GM03348 (cell line): ENCODE data around the gene CELSR1.
"Not testable (repeated sequence)": the region's sequence is repeated elsewhere in the genome, so short reads cannot be mapped to it uniquely, and the experiment has no call there.

Experiments
- DNase-seq: peaks from one replicate; pipeline ENCODE4 v3.0.0; 2012; ENCODE audit warnings: low spot score

The CELSR1 gene

DNA sequence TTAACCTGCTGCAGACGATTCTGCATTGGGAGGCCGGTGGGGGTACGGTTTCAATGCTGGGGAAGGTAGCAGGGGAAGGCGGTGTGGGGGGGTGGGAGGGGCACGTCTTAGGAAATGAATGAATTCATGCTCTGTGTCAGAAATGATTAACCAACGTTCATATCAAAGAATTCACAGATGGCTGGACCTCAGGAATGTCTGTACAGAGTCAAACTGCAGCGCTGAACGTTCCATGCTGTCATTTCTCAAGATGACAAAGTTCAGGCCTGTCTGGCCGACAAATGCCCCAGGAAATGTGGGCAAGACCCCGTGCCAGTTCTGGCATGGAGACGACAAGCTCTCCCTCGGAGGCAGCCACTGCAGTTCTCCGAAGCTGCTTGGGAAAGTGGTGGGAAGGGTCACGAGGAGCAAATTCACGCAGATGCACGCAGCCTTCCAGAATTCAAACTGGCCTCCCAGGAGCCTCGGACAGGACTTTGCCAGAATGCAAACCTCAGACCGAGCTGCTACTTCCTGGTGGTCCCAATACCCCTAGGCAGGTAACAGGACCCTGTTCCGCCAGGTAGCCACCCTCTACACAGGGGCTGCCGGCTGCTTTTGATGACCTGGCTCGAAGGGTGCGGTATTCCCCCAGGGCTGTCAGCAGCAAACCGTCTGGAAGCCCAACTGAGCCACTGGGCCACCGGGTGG lies 120.4 kb downstream of the CELSR1 start:
- peak; percentile 80 for DNase-seq

DNA sequence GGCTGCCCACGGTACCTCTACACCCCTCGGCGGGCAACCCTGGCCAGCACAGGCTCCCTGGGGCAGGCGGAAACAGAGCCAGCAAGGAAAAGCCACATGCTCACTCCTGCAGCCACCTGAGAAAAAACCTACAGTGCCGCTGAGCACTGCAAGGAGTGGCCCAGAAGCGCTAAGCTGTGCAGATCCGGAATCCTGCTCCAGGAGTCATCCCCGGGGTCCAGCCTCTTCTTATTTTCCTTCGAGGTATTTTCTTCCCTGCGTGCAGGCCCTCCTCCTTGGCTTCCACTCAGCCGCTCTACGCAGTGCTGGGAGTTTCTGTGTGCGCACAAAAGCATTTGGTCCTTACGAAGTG lies 120.9 kb downstream of the CELSR1 start:
- DNase-seq, result peak; percentile 74

DNA sequence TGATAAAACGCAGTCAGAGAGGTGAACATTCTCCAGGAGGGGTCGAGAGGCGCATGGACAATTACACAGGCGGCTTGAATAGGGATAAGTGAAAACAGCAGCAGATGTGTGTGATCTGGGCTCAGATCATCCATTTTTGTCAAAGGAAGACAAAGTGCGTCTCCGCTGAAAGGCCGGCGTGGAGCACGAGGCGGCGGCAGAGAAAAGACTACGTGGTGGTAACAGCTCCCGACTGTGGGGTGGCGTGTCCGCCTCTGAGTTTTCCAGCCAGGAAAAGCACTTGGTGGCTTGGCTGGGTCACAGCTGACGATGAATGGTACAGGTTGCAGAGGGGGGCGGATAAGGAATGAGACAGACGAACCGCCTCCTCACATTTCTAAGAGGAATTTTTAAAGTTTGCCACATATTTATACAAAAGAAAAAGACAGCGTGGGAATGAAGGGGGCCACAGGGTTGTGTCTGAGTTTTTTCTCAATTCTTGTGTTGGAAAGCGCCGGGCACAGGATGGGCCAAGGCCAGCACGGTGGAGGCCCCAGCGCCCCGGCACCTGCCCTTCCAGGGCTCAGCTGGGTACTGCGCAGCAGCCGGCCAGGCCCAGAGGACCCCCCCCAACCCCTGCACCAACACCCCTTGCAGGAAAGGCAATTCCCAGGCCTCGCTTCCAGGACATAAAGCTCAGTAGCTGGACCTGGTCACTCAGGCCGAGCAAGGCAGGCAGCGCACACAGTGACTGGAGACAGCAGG lies 121.5 kb downstream of the CELSR1 start:
- peak; percentile 87 for DNase-seq

DNA sequence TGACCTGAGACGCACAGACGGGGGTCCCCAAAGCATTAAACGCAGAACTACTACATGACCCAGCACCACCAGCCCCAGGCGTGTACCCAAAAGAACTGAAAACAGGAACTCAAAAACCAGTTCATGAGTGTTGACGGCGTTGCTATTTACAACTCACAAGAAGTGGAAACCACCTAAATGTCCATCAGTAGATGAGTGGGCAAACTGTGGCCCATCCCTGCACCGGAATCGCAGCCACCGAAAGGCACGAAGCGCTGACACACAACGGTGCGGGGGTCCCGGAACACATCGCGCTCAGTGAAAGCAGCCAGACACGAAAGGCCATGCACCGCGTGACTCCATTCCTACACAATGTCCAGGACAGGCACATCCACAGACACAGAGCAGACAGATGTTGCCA lies 122.7 kb downstream of the CELSR1 start:
- DNase-seq, result no peak

DNA sequence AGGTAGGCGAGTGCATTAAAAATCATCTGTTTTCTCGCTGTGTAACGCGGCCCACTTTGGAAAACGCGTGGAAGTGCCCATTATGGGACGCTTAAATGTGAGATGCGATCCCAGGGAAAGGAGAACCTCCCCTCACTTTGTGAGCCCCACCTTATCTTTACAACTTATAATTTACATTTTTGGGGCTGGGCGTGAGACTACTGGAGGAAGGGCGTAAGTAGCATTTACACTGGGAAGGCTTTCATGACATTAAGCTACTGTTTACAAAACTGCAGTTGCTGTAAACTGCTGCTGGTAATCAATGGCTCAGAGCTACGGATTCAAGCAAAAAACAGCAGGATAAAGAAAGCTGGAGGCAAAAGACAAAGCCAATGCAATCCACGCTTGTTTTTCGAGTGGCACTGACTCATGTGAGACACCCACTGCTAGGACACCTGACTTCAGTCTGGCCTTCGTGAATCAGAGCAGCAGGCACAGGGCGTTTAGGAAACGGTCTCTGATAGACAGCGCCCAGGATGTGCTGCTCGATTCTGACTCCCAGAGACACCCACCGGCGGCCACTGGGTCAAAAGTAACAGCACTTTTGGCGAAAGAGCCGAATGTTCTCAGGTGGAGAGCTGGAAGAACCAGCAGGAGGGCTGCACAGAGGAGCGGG lies 123.6 kb downstream of the CELSR1 start:
- no peak for DNase-seq

DNA sequence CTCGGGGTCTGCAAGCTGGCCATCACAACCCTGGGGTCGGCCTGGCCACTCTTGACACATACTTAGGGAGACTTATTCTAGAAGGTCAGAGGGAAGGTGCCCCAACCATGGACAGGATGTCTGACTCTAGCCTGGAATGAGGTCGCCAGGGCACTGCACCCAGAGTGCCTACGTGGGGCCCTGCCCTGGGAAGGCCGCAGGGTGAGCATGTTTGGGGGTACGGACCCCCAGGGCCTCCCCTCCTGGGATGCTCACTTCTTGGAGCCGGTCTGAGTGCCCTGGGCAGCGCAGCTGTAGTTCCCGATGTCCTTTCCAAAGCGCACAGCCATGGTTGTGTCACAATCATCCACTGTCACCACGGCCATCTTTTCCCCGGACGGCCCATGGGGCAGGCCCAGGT lies 126.1 kb downstream of the CELSR1 start:
- no peak for DNase-seq

DNA sequence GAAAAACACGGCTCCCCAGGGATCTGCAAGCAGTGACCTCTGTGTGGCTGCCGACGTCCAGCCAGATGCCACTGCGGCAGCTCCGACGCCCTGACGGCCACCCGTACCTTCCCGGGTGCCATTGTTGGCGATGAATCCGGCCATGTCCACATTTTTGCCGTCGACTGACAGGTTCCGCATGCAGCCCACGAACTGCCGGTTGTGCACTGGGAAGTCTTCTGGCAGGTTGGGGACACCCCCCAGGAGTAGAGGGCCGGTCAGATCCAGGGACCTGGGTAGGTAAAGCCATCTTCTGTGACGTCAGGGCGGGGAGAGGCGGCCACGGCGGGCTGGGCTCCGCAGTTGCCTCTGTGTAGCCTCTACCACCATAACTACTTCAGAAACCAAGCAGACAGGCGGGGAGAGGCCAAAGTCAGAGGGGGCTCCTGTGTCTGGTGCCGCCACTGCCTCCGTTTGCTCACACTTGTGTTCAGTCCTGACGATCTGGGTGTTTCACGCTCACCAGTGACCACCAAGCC lies 127.1 kb downstream of the CELSR1 start:
- no peak for DNase-seq

DNA sequence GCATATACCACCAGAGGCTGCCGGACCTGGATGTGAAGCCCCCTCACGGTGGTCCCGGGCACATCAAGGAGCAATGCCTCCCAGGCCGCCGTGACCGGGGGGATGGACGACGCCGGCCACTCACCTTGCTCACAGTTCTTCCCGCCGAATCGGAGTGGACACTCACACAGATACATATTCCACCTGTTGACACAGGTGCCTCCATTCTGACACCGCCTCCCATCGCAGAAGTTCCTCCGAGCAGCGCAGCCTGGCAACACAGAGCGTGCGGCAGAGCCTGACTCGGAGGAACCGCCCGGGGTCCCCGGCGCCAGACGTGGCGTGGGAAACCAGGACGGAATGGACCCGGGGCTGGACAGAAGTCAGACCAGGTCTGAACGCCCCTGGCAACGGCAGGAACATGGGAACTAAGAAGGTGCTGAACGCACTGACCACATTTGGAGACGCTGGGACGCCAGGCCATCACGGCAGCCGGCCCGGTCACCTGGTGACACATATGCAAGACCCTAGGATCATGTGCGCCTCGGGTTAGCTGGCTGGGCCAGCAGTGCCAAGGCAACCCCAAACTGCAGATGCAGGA lies 127.7 kb downstream of the CELSR1 start:
- no peak for DNase-seq

DNA sequence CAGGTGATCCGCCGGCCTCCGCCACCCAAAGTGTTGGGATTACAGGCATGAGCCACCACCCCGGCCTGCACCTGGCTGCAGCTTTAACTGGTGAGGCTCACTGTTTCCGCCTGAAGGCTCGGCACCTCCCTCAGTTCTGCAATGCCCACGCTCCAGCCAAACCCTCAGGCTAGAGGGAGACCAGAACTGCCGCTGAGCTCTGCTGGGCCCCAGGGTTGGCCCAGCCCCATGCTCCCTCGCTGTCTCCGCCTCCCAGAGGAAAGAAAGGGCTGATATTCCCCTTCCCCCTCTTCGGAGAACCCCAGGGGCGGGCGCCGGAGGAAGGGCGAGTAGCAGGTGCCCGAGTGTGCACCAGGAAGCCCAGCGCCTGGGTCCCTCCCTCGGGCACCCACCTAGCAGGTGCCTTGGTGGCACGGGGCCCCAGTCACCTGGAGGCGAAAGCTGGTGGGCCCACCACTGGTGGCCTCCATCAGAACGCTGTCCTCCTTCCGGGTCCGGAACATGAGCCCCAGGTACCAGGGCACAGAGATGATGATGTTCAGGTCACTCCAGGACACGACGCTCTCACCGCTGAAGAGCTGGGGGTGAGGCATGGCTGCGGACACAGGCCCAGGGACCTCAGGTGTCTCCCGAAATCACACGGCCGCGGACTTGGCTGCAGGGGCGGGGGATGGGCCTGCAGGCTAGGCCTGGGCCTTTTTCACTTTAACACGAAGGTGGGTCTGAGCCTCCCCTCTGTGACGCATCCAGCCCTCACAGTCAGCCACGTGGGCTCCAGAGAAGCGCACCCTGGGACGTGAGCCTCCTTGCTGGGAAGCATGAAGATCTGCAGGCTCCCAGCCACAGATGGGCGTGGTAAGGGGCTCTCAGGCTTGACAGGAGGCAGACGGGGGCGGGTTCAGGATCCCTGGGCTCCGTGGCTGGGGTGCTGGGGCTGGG lies 128.6 kb downstream of the CELSR1 start:
- no peak for DNase-seq

DNA sequence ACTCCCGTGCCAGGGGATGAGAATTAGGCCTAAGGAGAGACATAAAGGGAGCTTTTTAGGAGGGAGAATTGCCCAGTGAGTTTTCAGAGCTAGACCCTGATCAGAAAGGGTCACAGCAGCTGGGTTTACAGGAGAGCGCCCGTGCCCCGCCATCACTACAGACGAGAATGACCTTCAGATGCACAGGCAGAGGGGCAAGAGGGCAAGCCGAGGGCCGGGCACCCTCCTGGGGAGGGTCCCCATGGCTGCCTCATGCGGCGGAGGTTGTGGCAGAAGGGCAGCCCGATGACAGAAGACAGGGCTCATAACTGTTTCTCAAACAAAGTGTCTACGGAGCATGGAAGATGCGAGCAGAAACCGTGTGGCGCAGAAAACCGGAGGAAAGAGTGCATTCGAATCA lies 129.7 kb downstream of the CELSR1 start:
- no peak for DNase-seq

DNA sequence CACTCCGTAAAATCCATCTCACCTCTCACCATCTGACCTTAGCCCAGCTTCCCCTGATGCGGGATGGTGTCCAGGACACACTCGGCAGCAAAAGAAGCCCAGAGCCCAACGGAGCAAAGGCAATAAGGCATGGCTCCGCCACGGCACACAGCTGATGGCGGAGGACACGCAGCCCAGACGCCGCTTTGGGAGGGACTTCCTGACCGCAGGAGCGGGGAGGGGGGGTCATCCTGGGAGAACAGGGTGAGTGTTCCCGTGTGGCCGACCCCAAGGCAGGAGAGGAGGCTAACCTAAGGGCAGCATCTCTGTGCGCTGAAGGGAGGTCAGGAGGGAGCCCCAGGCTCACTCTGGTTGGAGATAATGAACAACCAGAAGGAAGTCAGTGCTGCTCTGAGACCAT lies 130.6 kb downstream of the CELSR1 start:
- DNase-seq, result no peak

DNA sequence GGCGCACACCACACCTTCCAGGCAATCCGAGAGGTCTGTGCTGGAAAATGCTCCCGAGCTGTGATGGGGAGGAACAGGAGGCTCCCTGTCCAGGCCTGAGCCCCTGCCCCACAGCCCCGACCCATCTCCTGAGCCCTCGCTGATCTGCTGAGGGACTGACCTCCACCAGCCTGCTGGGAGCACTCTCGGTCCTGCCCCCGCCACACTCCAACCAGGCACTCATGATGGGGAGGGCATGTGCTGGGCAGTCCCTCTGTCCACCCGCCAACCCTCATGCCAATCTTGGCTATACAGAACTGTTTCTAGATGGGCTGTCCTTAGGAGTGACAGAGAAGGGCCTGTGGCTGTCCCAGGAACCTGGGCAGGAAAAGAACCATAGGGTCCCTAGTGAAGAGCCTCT lies 131.1 kb downstream of the CELSR1 start:
- no peak for DNase-seq

DNA sequence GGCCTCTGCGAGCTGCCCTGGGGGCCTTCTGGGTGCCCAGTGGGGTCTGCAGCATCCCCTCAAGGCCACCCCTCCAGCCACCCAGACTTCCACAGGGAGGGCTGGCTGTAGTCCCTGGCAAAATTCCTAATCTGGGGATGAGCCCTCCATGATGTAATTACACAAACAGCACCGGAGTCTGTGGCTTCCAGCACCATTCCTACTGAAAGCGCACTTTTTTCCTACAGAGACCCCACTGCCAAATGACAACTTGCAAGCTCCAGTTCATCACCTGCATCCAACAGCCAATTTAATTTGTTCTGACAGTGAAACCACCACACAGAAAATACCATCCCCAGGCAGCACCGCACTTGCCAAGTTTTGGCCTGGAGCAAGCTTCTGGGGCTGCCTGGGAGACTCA lies 131.5 kb downstream of the CELSR1 start:
- no peak for DNase-seq

DNA sequence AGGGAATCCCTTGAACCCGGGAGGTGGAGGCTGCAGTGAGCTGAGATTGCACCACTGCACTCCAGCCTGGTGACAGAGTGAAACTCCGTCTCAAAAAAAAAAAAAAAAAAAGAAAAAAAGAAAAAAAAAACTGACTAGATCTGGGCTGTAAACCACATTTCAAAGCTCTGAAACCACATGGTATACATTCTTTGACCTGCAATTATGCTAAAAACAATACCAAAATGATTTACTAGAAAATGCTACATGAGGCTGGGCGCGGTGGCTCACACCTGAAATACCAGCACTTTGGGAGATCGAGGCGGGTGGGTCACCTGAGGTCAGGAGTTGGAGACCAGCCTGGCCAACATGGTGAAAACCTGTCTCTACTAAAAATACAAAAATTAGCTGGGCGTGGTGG lies 133.5 kb downstream of the CELSR1 start:
- not testable (repeated sequence) for DNase-seq

DNA sequence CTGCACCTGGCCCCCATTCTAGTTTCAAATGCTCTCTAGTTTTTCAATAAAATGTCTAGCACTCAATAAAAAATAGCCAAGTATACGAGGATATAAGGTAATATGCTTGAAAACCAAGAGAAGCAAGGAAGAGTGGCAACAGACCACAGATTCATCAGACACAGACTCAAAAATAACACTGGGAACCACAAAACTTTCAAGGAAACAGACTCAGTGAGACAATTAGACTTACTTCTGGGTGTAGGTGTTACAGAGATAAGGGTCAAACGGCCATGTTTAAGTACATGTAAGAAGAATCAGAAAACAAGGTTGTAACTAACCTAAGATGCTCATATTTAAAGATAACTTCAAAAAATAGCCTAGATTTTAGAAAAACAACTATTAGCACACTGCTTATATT lies 134.9 kb downstream of the CELSR1 start:
- DNase-seq, result no peak

DNA sequence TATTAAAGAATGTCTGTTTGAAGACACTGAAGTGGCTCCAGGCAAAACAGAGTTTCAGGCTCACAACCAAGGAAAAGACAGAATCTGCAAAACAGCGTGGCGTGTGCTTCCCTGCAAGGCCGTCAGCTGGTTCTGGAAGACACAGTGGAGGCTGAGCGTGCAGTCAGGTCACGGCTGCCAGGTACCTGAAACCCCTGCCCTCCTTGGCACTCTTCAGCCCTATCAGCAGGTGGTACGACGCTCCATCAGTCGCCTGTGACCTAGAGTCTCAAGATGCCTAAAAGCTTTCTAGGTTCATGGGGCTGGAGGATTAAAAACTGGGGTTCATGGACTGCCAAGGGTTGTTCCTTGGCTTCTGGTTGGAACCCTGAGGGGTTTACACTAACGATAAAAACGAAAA lies 136.1 kb downstream of the CELSR1 start:
- DNase-seq, result no peak

DNA sequence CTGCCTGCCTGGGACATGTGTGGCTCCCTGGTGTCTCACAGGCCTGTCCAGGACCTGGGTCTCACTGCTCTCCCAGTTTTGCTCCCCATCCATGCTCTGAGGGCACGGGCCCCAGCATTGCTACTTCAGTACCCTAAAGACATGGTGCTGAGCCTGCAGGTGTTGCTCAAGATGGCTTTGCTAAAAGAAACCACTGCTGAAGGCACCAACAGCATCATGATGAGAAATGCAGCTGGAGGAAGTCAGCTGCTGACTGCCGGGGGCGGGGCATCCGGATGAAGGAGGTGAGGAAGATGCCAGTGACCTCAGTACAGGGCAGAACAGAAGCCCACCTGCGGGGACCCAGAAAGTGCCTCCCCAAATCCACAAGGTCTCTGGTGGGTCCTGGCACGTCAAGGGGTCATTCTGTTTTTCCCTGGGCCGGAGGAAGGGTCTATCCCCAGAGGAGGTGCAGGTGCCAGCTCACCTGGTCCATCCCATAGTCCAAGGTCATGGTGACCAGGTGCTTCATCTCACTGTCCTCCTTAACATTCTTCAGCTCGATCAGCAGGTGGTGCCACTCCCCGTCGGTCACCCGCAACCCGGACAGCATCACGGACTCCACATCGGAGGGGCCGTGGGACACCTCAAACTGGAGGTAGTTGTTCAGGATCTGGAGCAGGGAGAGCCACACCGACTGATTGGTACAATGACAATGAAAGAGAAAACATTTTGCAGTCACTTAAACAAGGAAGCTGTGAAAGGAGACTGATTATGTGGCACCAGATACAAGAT lies 138.0 kb downstream of the CELSR1 start:
- DNase-seq, result no peak

DNA sequence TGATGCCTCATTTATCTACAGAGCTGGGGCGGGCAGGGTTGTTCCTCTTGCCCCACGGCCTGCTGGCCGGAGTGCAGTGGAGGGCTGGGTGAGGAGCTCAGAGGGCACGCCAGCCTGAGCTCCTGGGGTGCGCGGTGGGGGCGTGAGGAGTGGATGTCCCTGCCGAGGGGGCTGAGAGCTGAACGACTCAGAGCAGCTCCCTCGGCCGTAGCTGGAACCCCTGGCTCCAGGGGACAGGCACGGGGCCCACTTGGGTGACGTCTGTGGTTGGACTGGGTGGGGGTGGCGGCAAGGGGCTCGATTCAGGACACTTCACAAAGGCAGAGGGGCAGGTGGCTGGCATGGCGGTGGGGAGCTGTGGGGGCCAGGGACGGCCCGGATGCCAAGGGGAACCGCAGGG lies 139.5 kb downstream of the CELSR1 start:
- DNase-seq, result no peak

DNA sequence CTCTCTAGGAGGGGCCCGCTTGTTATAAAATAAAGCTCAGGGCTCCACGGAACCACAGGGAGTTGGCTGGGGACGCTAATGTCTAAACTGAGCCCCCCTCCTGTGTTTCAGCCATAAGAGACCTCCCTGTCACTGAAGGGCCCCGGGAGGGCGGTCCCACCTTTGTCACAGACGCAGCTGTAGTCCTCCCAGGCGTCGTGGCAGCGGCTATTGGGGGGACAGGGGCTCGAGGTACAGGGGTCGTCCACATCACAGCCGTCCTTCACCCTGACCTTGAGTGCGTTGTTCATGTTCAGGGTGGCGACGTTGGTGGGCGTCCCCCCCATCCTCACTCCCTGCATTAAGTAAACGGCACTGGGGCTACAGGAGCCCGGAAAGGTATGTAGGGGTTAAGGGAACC lies 139.9 kb downstream of the CELSR1 start:
- DNase-seq, result no peak

DNA sequence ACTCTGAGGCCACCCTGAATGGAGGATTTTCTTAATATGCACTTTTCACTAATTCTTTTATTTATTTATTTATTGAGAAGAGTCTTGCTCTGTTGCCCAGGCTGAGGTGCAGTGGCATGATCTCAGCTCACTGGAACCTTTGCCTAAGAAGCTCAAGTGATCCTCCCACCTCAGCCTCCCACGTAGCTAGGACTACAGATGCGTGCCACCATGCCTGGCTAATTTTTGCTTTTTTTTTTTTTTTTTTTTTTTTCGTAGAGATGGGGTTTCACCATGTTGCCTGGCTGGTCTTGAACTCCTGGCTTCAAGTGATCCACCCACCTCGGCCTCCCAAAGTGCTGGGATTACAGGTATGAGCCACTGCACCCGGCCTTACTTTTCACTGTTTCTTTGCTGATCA lies 140.4 kb downstream of the CELSR1 start:
- not testable (repeated sequence) for DNase-seq

DNA sequence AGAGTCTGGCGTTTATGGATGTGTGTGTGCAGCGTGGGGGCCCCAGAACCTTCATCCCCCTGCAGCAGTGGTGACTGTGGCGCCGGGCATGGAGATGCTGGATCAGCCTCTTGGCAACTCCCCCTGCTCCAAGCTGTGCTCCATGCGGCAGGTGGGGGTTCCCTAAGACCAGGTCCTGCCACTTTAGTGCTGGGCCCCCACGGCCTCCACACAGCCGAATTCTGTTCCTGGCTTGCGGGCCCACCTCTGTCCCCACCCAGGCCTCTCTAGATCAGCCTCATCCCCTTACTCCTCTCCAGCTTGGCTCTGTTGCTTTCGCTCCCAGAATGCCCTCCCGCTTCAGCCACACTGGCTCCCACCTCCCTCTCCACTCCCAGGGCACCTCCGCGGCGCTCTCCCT lies 142.3 kb downstream of the CELSR1 start:
- DNase-seq, result no peak
